Thyroid gland (tissue), 4 donors: ENCODE data around the gene NTRK2. TPM values are rescaled to one million over a fixed set of nuclear protein-coding genes. Genes with fewer than 3 reads are reported as not detected.
A peak's percentile ranks its signal among the peaks of the same experiment; 100 is the strongest.

Experiments
- DNase-seq, 2 donors: peaks; one replicate each; pipeline ENCODE4 v3.0.0-alpha.2; 2019
- H3K27ac ChIP-seq, 3 donors: fragments of 200-600 bp; sonication (generic); 1 replicate in 2 of 3; 2 replicates in 1 of 3; pipeline ENCODE4 v1.5.1; 2016 to 2019; ENCODE audit warnings: mild to moderate bottlenecking in 1 of 3, moderate library complexity in 1 of 3
- H3K27me3 ChIP-seq: fragments of 200-600 bp; sonication (generic); one replicate; pipeline ENCODE4 v1.5.1; 2019
- H3K36me3 ChIP-seq, 2 donors: fragments of 200-600 bp; sonication (generic); one replicate each; pipeline ENCODE4 v1.5.1; 2016 to 2019
- H3K4me1 ChIP-seq, 2 donors: fragments of 200-600 bp; sonication (generic); one replicate each; pipeline ENCODE4 v1.5.1; 2017 to 2019
- H3K4me3 ChIP-seq, 3 donors: fragments of 200-600 bp; sonication (generic); replicated peaks in 1 of 3; 1 replicate in 2 of 3; 2 replicates in 1 of 3; pipeline ENCODE4 v1.5.1; 2016; ENCODE audit warnings: mild to moderate bottlenecking in 1 of 3
- H3K9me3 ChIP-seq: fragments of 200-600 bp; sonication (generic); one replicate; pipeline ENCODE4 v1.5.1; 2017
- CTCF ChIP-seq, 6 experiments: fragments of 200-600 bp in 3 of 6; fragments of 450-650 bp in 3 of 6; sonication (generic) in 3 of 6; IDR thresholded peaks; one replicate each; pipeline ENCODE4 v1.5.1; 2016 to 2019; ENCODE audit warnings: antibody characterized with exemption in 6 of 6, mild to moderate bottlenecking in 2 of 6, inconsistent platforms in 1 of 6, moderate library complexity in 1 of 6
- POLR2A ChIP-seq, 2 donors: fragments of 450-650 bp; IDR thresholded peaks; one replicate each; pipeline ENCODE4 v1.6.1; 2017; ENCODE audit warnings: antibody characterized with exemption in 2 of 2, mild to moderate bottlenecking in 2 of 2, moderate library complexity in 1 of 2
- WGBS, 2 donors: methylation state at CpG; one replicate each; pipeline ENCODE4 v1.1.5; 2017; 5-methylcytosine and 5-hydroxymethylcytosine counted together
- intact Hi-C: fragments of 100-400 bp; cut with DNase I; formaldehyde crosslinking; loops from one replicate; pipeline ENCODE4 v1.15.1; 2023
- total RNA-seq, 4 donors: library from RNA; depleted of rRNA; stranded (reverse); fragments of >200 nt; gene quantifications; one replicate each; pipeline ENCODE4 v1.2.3, GENCODE V29; 2016

The NTRK2 gene
- total RNA-seq, 4 donors from 2014 or later, result 92.0 to 186 (median 142) TPM

- Histone ChIP-seq H3K27ac (no peak overlapping the region), H3K4me1 (no peaks in the 10 kb centered on the region), H3K36me3 (no peaks in the 10 kb centered on the region), H3K9me3 (no peaks in the 10 kb centered on the region), H3K4me3 (no peak overlapping the region), H3K27me3 (peaks cover 4% of the 10 kb centered on the region)
- TF ChIP-seq CTCF (IDR thresholded peaks at IDR 0.05) (no peak), POLR2A (IDR thresholded peaks at IDR 0.05) (no peak)
- DNase-seq, result no peak
- 64 to 71% methylated on average over 9 of the region's 9 CpGs for WGBS, 2 donors
- intact Hi-C loops, result no loop called here
Measured at GRCh38 chr9:85038824-85039608, 369.5 kb downstream of the NTRK2 start.

GRCh38 chr9:85040146-85040545 is 370.6 kb downstream of the NTRK2 start:
- DNase-seq, result no peak
- Histone ChIP-seq H3K4me1 (no peaks in the 10 kb centered on the region), H3K9me3 (no peaks in the 10 kb centered on the region), H3K36me3 (no peaks in the 10 kb centered on the region), H3K27ac (no peak overlapping the region), H3K4me3 (no peak overlapping the region), H3K27me3 (peaks cover 4% of the 10 kb centered on the region)
- intact Hi-C loops, result no loop called here
- WGBS, 2 donors, result 88 to 89% methylated on average over 7 of the region's 7 CpGs
- TF ChIP-seq CTCF (IDR thresholded peaks at IDR 0.05) (no peak), POLR2A (IDR thresholded peaks at IDR 0.05) (no peak)

- intact Hi-C loops, result no loop called here
- no peak overlapping the region for H3K27ac ChIP-seq
- no peaks in the 10 kb centered on the region for H3K36me3 ChIP-seq
- no peak for TF ChIP-seq CTCF (IDR thresholded peaks at IDR 0.05)
- no peak for TF ChIP-seq POLR2A (IDR thresholded peaks at IDR 0.05)
- H3K9me3 ChIP-seq, result no peaks in the 10 kb centered on the region
- no peak for DNase-seq
- WGBS, 2 donors, result 61 to 64% methylated on average over 16 of the region's 16 CpGs
- H3K4me3 ChIP-seq, result no peak overlapping the region
- H3K27me3 ChIP-seq, result peaks cover 4% of the 10 kb centered on the region
- no peaks in the 10 kb centered on the region for H3K4me1 ChIP-seq
Measured at GRCh38 chr9:85040821-85041465, 371.4 kb downstream of the NTRK2 start.

GRCh38 chr9:85041466-85042137 is 372.1 kb downstream of the NTRK2 start:
- peak; percentile 22 to 52 for DNase-seq
- H3K27me3 ChIP-seq, result peaks cover under 1% of the 10 kb centered on the region
- intact Hi-C loops, result no loop called here
- no peaks in the 10 kb centered on the region for H3K9me3 ChIP-seq
- no peak overlapping the region for H3K27ac ChIP-seq
- no peaks in the 10 kb centered on the region for H3K36me3 ChIP-seq
- no peak for TF ChIP-seq POLR2A (IDR thresholded peaks at IDR 0.05)
- no peak for TF ChIP-seq CTCF (IDR thresholded peaks at IDR 0.05)
- H3K4me1 ChIP-seq, result no peaks in the 10 kb centered on the region
- H3K4me3 ChIP-seq, result no peak overlapping the region
- WGBS, 2 donors, result 74 to 77% methylated on average over 2 of the region's 2 CpGs
